NB4 (cell line): ENCODE data around the gene LSM5.

ENCODE experiments used
- POLR2A ChIP-seq: IDR thresholded peaks from 2 replicates; pipeline ENCODE4 v1.6.1; 2011; ENCODE audit warnings: mild to moderate bottlenecking; ENCODE audit not compliant: insufficient read length; ENCODE audit errors: extremely low read depth
- TF ChIP-seq, protein P1 (sequence below): IDR thresholded peaks from one replicate; pipeline ENCODE4 v1.5.1; 2012; ENCODE audit warnings: low read depth, low read length

DNA sequence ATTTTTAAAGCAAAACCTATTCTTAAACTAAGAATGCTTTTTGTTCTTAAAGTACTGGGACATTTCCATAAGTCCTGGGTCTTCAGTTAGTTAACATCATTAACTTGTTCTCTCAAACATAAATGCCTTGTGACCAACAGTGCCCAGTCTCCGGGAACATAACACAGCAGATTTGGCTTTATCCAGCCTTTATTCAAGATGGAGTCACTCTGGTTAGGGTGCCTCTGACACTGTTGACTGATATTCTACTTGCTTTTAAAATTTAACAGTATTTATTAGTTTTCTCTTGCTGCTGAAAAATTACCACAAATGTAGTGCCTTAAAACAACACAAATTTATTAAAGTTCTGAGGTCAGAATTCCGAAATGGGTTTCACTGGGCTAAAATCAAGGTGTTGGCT lies 49.2 kb upstream of the LSM5 start:
- TF ChIP-seq, protein P1, sequence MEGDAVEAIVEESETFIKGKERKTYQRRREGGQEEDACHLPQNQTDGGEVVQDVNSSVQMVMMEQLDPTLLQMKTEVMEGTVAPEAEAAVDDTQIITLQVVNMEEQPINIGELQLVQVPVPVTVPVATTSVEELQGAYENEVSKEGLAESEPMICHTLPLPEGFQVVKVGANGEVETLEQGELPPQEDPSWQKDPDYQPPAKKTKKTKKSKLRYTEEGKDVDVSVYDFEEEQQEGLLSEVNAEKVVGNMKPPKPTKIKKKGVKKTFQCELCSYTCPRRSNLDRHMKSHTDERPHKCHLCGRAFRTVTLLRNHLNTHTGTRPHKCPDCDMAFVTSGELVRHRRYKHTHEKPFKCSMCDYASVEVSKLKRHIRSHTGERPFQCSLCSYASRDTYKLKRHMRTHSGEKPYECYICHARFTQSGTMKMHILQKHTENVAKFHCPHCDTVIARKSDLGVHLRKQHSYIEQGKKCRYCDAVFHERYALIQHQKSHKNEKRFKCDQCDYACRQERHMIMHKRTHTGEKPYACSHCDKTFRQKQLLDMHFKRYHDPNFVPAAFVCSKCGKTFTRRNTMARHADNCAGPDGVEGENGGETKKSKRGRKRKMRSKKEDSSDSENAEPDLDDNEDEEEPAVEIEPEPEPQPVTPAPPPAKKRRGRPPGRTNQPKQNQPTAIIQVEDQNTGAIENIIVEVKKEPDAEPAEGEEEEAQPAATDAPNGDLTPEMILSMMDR, result no peak
- TF ChIP-seq POLR2A, result no peak
